ENCODE results near the gene ARHGAP10.

- no peak for TF ChIP-seq EP300 (IDR thresholded peaks at IDR 0.05; ENCODE audit: borderline replicate concordance)
- TF ChIP-seq YY1 (IDR thresholded peaks at IDR 0.05; ENCODE audit: low read depth) = no peak
- TF ChIP-seq FOXM1 (IDR thresholded peaks at IDR 0.05; ENCODE audit: borderline replicate concordance, low read depth) = no peak
- no peak for TF ChIP-seq TEAD4 (IDR thresholded peaks at IDR 0.05)
- no peak for TF ChIP-seq MAX (IDR thresholded peaks at IDR 0.05)
- TF ChIP-seq REST (IDR thresholded peaks at IDR 0.05; ENCODE audit: low read depth) = no peak
- no peak for TF ChIP-seq ZBTB7A (IDR thresholded peaks at IDR 0.05; ENCODE audit: low read depth)
- no peak for TF ChIP-seq CREB1 (IDR thresholded peaks at IDR 0.05; ENCODE audit: low read depth)
- no peak for TF ChIP-seq TCF12 (IDR thresholded peaks at IDR 0.05; ENCODE audit: low read depth)
- TF ChIP-seq CEBPB (IDR thresholded peaks at IDR 0.05) = no peak
- no peak for TF ChIP-seq RAD21 (IDR thresholded peaks at IDR 0.05; ENCODE audit: low read depth)
These were observed 33.2 kb downstream of the ARHGAP10 start for GRCh38 chr4:147765121-147765529.
